ELR (cell line): ENCODE results near the gene CD81.
A peak's percentile ranks its signal among the peaks of the same experiment; 100 is the strongest.
"Not testable (repeated sequence)": the region's sequence is repeated elsewhere in the genome, so short reads cannot be mapped to it uniquely, and the experiment has no call there.

ENCODE experiments used
- DNase-seq: peaks from one replicate; pipeline ENCODE4 v3.0.0-alpha.2; 2015; ENCODE audit warnings: low read depth

The CD81 gene, protein sequence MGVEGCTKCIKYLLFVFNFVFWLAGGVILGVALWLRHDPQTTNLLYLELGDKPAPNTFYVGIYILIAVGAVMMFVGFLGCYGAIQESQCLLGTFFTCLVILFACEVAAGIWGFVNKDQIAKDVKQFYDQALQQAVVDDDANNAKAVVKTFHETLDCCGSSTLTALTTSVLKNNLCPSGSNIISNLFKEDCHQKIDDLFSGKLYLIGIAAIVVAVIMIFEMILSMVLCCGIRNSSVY

DNA sequence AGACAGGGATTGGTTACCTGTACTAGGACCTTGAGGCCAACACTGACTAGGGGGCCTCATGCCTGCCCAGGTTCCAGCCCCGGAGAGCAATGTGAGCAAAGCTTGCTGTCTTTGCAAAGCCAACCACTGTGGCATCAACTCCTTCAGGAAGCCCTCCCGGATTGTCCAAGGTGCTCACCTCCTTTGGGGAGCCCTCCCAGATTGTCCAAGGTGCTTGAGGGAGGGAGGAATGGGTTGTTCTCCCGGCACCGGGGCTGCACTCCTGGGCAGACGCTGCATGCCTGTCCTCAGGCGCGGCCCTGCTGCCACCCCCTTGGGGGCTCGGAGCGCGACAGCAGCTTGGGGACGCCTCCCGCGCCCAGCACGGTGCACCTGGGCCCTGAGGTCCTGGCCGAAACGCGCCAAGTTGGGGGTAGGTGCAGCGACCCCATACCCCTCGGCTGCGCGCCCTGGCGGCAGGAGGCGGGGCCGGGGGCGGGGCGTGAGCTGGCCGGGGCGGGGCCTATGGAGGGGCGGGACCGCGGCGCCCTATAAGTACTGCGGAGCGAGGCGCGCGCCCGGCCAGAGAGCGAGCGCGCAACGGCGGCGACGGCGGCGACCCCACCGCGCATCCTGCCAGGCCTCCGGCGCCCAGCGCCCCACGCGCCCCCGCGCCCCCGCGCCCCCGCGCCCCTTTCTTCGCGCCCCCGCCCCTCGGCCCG, at the start of gene CD81:
Gene CD81, plus strand, starts transcription at position 560 of the 701 bp plus-strand sequence. CDS start 240 bp downstream, outside the sequence.
- DNase-seq, result peak; percentile 42

DNA sequence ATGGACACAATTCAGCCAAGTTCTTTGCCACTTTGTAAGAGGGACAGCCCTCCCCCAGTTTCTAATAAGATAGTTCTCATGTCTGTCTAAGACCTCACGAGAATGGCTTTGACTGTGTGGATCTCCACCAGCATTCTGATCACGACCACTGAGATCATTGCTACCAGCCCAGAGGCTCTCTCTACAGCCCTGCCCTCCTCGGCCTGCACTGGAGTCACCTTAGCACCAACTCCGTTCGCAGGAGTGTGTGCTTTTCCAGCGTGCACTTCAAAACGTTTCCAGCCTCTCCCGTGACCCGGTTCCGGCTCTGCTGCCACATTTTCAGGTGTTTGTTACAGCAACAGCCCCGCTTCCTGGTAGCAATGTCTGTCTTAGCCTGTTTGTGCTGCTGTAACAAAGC, 49.1 kb upstream of the CD81 start:
- DNase-seq, result no peak

DNA sequence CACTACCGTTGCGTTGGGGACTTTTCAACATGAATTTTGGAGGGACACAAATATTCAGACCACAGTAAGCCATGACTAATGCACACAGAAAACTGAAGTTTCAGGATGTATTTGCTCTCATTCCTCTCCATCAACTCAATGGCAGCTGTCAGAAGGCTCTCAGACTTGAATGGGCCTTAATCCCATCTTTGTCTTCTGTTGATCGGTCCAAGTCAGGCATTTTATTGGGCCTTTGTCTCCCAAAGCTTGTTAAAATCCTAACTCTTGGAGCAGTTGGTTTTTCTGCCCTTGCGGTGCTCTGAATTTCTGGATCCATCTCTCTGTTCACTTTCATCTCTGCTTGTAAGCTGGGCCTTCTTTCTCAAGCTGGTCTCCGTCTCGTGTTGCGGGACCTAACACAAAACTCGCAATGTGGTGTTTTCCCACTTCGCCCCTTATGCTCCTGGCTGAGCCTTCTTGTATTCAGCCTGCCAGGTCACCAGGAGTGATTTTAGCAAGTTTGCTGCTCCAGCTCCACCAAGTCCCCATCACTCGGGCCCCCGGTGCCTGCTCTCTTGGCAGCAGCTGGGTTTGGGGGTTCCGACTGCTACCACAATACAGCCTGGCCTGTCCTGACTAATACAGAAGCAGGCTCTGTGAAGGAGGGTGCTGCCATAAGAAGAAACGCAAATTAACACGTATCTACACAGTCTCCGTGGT, 48.3 kb upstream of the CD81 start:
- DNase-seq, result no peak

DNA sequence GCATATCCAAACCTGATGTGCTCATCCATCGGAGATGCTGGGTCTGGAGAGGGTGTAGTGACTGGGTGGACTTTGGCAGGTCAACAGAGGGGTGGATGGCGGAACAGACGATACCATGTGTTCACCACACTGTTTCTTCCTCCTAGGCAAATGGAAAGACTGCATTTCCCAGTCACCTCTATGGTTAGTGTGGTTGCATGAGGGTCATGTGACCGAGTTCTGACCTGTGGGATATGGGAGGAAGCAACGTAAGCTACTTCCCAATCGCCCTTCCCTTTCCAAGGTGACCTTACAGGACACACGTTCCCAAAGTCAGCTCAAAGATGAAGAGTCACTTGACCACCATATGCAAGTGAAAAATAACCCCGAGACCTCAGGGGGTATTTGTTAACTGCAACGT, 47.6 kb upstream of the CD81 start:
- no peak for DNase-seq

DNA sequence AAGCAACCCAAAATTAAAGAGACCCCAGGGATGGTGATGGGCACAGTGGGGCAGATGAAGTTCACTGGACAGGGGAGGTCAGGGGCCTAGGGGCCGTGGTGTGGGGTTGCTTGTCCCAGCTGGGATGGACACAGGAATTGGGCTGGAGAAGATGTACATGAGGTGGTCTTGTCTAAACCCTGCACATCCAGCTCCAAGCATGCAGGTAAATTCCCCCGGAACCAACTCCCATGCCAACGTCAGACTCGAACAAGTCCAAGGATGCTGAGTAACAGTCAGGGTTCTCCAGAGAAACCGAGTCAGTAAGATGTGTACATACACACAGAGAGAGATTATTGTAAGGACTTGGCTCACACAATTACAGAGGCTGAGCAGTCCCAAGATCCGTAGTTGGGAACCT, 46.4 kb upstream of the CD81 start:
- no peak for DNase-seq

DNA sequence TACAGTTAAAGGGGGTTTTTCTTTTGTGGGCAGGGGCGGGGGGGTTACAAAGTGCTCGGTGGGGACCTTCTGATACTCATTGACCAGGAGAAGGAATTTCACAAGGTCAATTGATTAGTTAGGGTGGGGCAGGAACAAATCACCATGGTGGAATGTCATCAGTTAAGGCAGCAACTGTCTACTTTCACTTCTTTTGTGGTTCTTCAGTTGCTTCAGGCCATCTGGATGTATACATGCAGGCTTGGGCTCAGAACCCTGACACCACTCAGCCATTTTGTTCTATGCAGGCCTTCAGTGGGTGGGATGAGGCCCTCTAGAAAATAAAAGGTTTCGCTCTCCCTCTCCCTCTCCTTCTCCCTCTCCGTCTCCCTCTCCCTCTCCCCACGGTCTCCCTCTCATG, 45.7 kb upstream of the CD81 start:
- DNase-seq, result no peak

DNA sequence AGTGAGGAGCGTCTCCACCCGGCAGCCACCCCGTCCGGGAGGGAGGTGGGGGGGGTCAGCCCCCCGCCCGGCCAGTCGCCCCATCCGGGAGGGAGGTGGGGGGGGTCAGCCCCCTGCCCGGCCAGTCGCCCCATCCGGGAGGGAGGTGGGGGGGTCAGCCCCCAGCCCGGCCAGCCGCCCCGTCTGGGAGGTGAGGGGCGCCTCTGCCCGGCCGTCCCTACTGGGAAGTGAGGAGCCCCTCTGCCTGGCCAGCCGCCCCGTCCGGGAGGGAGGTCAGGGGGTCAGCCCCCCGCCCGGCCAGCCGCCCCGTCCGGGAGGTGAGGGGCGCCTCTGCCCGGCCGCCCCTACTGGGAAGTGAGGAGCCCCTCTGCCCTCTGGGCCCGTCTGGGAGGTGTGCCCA, 44.5 kb upstream of the CD81 start:
- DNase-seq, result not testable (repeated sequence)

DNA sequence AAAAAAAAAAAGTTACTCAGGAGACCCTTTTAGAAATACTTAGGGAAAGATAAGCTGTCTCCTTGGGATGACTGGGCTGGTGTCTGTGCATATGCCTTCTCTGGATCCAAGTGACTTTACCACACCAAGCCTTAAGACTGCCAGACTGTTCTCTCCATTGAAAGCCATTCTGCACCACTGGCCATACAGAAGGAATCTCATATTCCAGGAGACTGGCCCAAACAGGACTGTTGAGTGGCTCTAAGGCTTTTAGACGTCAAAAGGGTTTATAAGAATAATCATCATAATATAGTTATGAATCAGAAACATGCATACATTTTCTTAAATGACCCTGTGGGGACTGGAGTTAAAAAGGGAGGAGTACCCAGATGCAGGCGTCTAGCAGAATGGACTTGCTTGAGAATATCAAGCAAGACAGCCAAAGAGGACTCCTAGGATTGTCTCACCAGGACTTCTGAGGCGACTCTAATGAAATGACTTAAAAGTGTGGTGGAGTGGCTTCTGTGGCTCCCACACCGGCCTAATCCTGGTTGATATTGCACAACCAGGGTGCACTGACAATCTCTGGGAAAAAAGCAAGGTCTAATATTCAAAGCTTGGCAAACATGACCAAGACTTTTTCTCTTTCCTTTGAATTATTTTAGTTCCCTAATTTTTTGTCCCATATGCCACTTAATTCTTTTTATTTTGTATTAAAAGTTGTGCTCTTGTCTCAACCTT, 43.5 kb upstream of the CD81 start:
- not testable (repeated sequence) for DNase-seq

DNA sequence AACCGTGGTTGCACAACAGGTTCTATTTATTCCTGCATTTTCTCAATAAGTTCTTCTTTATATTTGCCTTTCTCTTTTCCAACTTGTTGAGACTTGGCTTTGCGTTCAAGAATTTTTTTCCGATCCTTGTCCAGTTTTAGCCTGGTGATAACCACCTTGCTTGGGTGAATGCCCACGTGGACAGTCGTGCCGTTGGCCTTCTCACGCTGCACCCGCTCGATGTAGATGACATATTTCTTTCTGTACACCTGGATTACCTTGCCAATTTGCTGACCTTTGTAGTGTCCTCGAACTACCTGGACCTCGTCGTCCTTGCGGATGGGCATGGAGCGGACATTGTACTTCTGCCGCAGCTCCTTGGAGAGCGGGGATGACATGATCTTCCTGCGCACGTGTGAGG, 41.8 kb upstream of the CD81 start:
- not testable (repeated sequence) for DNase-seq

DNA sequence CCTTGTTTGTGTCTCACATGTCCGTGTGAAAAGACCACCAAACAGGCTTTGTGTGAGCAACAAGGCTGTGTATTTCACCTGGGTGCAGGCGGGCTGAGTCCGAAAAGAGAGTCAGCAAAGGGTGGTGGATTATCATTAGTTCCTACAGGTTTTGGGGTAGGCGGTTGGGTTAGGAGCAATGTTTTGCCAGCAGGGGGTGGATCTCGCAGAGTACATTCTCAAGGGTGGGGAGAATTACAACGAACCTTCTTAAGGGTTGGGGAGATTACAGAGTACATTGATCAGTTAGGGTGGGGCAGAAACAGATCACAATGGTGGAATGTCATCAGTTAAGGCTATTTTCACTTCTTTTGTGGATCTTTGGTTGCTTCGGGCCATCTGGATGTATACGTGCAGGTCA, 38.4 kb upstream of the CD81 start:
- DNase-seq, result peak; percentile 11

DNA sequence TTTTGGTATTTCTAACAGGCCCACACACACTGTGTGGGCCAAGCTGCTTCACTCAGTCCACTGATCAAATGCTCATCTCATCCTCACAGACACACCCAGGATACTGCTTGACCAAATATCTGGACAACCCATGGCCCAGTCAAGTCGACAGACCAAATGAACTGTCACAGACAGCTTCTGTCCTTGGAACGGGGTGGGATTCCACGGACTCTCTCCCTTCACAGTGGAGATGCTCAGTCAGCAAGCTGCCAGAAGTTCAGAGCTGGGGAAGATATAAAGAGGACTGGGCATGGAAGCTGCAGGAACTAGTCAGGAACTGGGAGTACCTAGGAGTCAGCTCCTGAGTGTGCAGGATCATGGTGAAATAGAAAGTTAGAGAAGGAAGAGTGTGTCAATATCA, 34.6 kb upstream of the CD81 start:
- no peak for DNase-seq

DNA sequence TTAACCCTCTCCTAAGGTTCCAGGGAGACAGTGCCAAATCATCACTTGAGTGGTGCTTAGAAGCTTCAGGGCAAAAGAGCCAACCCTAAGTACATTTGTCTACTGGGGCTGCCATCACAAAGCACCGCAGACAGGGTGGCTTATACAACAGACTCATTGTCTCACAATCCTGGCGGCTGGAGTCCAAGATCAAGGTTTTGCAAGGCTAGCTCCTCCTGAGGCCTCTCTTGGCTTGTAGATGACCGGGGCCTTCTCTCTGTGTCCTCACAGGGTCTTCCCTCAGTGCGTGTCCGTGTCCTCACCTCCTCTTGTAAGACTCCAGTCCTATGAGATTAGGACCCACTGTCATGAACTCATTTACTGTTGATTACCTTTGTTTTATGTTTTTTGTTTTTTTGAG, 34.1 kb upstream of the CD81 start:
- no peak for DNase-seq

DNA sequence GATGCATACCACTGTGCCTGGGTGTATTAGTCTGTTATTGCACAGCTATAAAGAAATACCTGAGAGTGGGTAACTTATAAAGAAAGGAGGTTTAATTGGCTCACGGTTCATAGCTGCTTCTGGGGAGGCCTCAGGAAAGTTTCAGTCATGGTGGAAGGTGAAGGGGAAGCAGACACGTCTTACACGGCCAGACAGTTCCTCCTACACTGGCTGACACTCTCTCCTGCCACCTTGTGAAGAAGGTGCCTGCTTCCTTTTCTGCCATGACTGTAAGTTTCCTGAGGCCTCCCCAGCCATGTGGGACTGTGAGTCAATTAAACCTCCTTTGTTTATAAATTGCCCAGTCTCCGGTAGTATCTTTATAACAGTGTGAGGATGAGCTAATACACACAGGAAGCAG, 33.6 kb upstream of the CD81 start:
- no peak for DNase-seq

DNA sequence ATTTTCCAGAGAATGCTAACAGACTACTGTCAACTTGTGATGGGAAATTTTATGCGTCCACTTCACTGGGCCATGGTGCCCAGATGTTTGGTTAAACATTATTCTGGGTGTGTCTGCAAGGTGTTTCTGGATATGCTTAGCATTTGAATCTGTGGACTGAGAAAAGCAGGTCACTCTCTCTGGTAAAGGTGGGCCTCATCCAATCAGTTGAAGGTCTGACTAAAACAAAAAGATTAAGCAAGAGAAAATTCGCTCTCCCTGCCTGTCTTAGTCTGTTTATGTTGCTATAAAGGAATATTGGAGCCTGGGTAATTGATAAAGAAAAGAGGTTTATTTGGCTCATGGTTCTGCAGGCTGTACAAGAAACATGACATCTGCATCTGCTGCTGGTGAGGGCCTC, 32.1 kb upstream of the CD81 start:
- DNase-seq, result no peak

DNA sequence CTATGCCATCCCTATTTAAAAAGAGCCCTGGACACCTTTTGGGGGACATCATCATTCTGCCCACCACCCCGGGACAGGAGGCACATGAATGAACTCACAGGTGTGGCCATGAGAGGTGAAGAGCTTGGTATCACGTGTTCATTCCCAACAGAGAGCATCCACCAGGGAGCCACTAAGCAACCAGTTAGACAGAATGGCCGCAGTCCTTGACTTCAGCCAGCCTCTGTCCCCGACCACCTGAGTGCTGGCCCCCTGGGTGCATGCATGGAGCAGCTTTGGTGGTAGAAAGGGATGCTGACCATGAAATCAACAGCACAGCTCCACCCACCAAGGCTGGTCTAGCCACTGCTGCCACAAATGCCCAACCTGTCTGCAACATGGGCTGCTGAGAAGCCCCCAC, 31.1 kb upstream of the CD81 start:
- no peak for DNase-seq

DNA sequence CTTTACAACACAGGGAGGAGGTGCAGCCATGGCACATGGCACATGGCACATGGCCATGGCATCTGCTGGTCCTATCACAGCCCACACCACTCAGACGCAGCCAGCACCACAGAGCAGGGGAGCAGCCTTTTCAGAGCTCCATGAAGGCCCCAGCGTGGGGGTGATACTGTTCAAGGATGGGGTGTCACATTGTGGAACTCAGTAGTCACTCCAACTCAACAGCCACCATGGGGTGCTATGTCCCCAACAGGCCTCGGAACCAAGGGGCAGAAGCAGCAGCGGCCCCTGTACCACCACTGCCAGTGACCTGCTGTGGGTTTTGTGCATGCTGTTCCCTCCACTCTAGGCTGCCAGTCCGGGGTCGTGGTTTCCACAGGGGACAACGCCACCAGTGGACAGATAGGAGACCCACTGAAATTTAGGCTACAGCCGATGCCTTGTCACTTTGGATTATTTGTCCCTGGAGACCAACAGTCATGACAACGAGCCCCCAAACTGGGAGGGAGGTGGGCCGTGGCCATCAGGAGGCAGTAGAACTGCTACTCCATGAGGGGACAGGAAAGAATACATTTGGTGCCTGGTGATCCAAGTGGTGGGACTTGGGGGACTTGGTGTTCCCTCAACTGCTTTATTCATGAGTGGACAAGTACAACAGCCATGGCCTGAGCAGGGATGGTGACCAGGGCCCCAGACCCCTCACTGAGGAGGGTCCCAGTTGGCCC, 30.4 kb upstream of the CD81 start:
- no peak for DNase-seq

DNA sequence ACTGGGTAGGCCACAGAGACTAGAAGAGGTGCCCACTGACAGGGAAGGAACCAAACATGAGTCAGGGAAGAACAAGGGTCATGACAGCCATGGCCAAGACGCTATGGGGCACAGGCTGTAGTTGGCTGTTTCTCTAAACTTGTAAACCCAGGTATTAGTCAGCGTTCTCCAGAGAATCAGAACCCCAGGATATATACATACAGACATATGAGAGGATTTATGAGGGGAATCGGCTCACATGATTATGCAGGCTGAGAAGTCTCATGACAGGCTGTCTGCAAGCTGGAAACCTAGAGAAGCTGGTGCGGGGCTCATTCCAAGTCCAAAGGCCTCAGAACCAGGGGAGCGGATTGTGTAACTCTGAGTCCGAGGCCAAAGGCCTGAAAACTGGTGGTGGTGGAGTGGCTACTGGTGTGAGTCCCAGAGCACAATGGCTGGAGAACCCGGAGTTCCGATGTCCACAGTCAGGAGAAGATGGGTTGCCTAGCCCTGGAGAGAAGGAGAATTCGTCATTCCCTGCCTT, 29.7 kb upstream of the CD81 start:
- DNase-seq, result no peak

DNA sequence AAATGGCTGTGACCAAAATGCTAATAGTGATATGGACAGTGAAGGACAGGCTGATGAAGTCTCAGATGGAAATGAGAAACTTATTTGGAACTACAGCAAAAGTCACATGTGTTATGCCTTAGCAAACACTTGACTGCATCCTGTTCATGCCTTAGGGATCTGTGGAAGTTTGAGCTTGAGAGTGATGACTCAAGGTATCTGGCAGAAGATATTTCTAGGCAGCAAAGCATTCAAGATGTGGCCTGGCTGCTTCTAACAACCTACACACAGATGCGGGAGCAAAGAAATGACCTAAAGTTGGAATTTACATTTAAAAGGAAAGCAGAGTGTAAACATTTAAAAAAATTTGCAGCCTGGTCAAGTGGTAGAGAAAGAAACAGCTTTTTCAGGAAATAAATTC, 28.1 kb upstream of the CD81 start:
- peak; percentile 33 for DNase-seq

DNA sequence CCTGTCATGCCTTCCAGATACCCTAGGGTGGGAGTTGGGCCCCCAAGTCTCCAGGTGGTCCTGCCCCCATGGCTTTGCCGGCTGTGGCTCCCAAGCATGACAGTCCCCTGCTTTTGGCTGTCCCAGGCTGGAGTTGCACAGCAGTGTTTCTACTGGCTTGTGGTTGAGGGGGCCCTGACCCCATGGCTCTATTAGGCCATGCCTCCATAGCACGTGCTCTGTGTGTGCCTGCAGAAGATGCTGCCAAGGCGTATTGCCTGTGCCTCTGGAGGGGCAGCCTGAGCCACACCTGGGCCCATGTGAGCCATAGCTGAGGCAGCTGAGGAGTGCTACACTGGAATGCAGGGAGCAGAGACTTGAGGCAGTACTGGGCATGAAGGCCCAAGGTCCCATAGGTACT, 25.4 kb upstream of the CD81 start:
- DNase-seq, result no peak

DNA sequence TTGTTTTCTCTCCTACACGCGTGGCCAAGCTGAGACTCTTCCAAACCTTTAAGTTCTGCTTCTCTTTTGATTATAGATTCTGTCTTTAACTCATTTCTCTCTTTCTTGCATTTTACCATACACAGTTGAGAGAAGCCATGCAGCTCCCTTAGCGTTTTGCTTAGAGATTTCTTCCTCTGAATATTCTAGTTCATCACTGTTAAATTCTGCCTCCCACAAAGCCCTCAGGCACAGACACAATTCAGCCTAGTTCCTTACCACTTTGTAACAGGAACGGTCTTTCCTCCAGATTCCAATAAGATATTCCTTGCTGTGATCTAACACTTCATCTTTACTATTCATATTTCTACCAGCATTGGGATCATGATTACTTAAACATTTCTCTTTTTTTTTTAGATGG, 24.7 kb upstream of the CD81 start:
- DNase-seq, result no peak

DNA sequence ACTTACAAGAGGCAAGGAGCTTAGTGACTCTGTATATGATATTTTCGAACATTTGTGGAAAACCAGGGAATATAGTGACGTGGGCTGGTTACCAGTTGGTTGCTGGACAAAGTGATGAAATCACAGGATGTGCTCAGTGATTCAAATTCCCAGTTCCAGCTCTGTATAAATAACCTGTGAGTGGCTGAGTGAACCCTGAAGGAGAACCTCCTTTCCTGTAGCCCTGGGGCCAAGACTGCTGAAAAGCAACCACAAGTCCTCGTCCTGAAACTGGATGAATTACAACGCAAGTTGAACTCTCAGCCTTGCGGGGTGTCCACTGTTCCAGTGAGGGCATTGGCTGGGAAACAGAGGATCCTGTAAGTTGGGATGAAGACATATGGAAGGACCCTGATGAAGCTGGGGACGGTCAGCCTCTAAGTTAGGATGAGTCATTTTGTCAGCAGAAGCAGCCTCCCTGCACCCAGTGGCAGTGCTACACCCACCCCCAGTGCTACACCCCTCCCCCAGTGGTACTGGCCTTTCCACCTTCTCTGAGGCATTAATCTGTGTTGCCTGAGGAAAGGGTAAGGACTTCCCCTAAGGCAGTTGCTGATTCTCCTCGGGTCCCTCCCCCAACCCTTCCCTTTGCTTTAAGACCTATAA, 22.0 kb upstream of the CD81 start:
- peak; percentile 83 for DNase-seq
